Bronchial epithelial cell (primary cell): ENCODE data around the gene C12orf54. TPM values are rescaled to one million over a fixed set of nuclear protein-coding genes. Genes with fewer than 3 reads are reported as not detected.
"Not testable (repeated sequence)": the region's sequence is repeated elsewhere in the genome, so short reads cannot be mapped to it uniquely, and the experiment has no call there.

Experiments used
- DNase-seq: peaks from one replicate; pipeline ENCODE4 v3.0.0-alpha.2; 2010; ENCODE audit warnings: low read depth
- FAIRE-seq: peaks from 2 replicates; lab custom pipeline; 2011; peaks lifted over from hg19 to GRCh38; lab: Jason Lieb, UNC
- H3K27me3 ChIP-seq: 2 replicates; pipeline ENCODE4 v1.5.1; 2011; ENCODE audit warnings: low read length; ENCODE audit not compliant: control insufficient read depth, insufficient read depth
- H3K36me3 ChIP-seq: 2 replicates; pipeline ENCODE4 v1.5.1; 2011; ENCODE audit warnings: low read length; ENCODE audit not compliant: control insufficient read depth, insufficient read depth
- H3K4me3 ChIP-seq: 2 replicates; pipeline ENCODE4 v1.5.1; 2011; ENCODE audit warnings: mild to moderate bottlenecking, low read depth, low read length, control low read depth
- CTCF ChIP-seq: IDR thresholded peaks from 2 replicates; pipeline ENCODE4 v1.5.1; 2011; ENCODE audit warnings: mild to moderate bottlenecking, moderate library complexity, low read length, control low read depth, inconsistent platforms; ENCODE audit not compliant: insufficient read depth, severe bottlenecking
- total RNA-seq: library from RNA; depleted of rRNA; stranded (reverse); fragments of >200 nt; gene quantifications from 2 replicates; pipeline ENCODE4 v1.2.1, GENCODE V29; 2014

C12orf54 gene
- total RNA-seq, 1 donor from 2014 or later, result 0.53 TPM

GRCh38 chr12:48447755-48448154 lies 34.5 kb upstream of the C12orf54 start:
- Histone ChIP-seq H3K27me3 (peaks cover 3% of the 10 kb centered on the region), H3K4me3 (no peak overlapping the region), H3K36me3 (no peaks in the 10 kb centered on the region)
- DNase-seq (no peak), FAIRE-seq (no peak)
- TF ChIP-seq CTCF, result no peak

- Histone ChIP-seq H3K36me3 (no peaks in the 10 kb centered on the region), H3K27me3 (peaks cover 3% of the 10 kb centered on the region), H3K4me3 (no peak overlapping the region)
- no peak for TF ChIP-seq CTCF
- DNase-seq (no peak), FAIRE-seq (no peak)
Observed at GRCh38 chr12:48451372-48451771, 30.9 kb upstream of the C12orf54 start.

GRCh38 chr12:48452961-48453360 lies 29.3 kb upstream of the C12orf54 start:
- not testable (repeated sequence) for H3K4me3 ChIP-seq, H3K36me3 ChIP-seq, FAIRE-seq, H3K27me3 ChIP-seq, DNase-seq

GRCh38 chr12:48454667-48455066 lies 27.6 kb upstream of the C12orf54 start:
- H3K27me3 ChIP-seq, result no peaks in the 10 kb centered on the region
- H3K4me3 ChIP-seq, result no peak overlapping the region
- no peaks in the 10 kb centered on the region for H3K36me3 ChIP-seq
- FAIRE-seq (no peak), DNase-seq (peak; percentile 45)
- TF ChIP-seq CTCF, result peak; percentile 41

GRCh38 chr12:48455116-48455515 lies 27.2 kb upstream of the C12orf54 start:
- Histone ChIP-seq H3K4me3 (no peak overlapping the region), H3K27me3 (no peaks in the 10 kb centered on the region), H3K36me3 (no peaks in the 10 kb centered on the region)
- no peak for DNase-seq
- TF ChIP-seq CTCF, result no peak
- FAIRE-seq, result no peak

GRCh38 chr12:48459259-48459658 lies 23.0 kb upstream of the C12orf54 start:
- FAIRE-seq, result no peak
- H3K27me3 ChIP-seq, result no peaks in the 10 kb centered on the region
- no peak for DNase-seq
- H3K36me3 ChIP-seq, result no peaks in the 10 kb centered on the region
- no peak overlapping the region for H3K4me3 ChIP-seq
- TF ChIP-seq CTCF, result no peak

GRCh38 chr12:48469027-48469426 lies 13.3 kb upstream of the C12orf54 start:
- H3K36me3 ChIP-seq, H3K4me3 ChIP-seq, H3K27me3 ChIP-seq, FAIRE-seq, DNase-seq: not testable (repeated sequence)
